NCI-H1694 treated with DMSO at 0.1 percent for 48 hours (cell line): ENCODE data around the gene AZGP1.
"Not testable (repeated sequence)": the region's sequence is repeated elsewhere in the genome, so short reads cannot be mapped to it uniquely, and the experiment has no call there.

ENCODE experiments used
- DNase-seq: peaks from one replicate; lab custom pipeline; 2025; lab: John Stamatoyannopoulos, UW

AZGP1 gene

GRCh38 chr7:99950819-99951218, 25.0 kb downstream of the AZGP1 start:
- not testable (repeated sequence) for DNase-seq

DNA sequence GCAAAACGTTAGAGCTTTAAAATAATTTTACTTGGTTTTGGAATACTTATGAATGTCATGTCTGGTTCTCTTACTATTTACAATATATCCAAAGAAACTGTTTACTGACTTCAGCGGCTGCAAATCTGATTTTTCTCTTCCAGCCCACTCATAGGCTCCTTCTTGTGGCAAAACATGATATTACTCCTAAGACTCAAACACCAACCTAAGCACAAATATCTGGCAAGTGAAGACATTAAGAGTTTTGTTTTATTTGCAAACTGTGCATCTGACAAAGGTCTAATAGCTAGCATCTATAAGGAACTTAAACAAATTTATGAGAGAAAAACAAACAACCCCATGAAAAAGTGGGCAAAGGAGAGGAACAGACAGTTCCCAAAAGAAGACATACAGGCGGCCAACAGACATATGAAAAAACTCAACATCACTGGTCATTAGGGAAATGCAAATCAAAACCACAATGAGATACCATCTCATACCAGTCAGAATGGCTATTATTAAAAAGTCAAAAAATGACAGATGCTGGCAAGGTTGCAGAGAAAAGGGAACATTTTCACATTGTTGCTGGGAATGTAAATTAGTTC, 26.1 kb downstream of the AZGP1 start:
- no peak for DNase-seq

GRCh38 chr7:99947608-99948007, 28.2 kb downstream of the AZGP1 start:
- DNase-seq: no peak

DNA sequence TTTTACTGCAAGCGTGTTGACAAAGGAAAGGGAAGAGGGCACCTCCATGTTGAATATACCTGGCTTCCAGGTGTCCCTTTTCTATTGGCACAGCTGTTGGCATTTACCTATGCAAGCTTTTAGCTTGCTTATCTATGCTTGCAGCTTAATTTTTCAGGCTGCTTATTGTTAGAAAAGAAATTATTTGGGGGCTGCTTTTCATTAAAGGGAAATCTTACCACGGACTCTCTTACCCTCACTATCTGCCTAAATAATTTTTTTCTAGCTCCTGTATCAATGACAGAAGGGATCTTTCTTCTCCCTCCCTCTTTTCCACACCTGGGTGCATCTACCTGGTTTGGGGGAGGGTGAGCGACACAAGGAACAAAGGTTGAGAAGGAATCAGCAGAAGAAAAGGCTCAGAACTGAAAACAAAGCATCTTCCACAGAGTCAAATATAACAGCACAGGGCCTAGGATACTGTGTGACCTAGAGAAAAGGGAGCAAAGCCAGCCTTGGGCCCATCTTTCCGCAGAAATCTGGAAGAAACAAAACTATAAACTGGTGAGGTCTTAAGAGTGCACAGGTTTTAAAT, 31.2 kb downstream of the AZGP1 start:
- DNase-seq: no peak

- no peak for DNase-seq
Measured at GRCh38 chr7:99943641-99944496, 32.0 kb downstream of the AZGP1 start.

GRCh38 chr7:99938296-99938695, 37.5 kb downstream of the AZGP1 start:
- no peak for DNase-seq

GRCh38 chr7:99935009-99935408, 40.8 kb downstream of the AZGP1 start:
- not testable (repeated sequence) for DNase-seq

GRCh38 chr7:99930376-99930775, 45.5 kb downstream of the AZGP1 start:
- DNase-seq: no peak

- no peak for DNase-seq
Measured at GRCh38 chr7:99929730-99930053, 46.1 kb downstream of the AZGP1 start.

GRCh38 chr7:99928994-99929729, 46.7 kb downstream of the AZGP1 start, which contains the start of gene GJC3:
TSS of gene GJC3 (minus strand) at chr7:99929620. CDS start at chr7:99929620, 0 bp downstream.
- peak; percentile 50 for DNase-seq

DNA sequence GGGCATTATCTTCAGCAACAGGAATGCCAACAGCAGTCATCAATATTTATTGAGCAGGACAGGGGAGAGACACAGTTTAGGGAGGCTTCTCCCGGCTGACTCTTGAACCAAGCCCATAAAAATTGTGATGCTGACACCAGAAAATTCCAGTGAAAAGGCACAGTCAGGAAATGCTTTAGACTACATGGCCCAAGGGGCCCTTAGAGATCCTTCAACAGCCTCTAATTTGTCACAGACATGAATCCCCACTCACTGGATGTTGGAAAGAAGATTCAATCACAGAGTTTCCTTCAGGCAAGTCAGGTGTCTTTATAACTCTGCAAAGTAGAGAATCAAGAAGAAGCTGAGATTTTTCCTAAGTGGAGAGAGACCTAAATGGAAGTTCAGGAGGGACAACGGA, 47.6 kb downstream of the AZGP1 start:
- no peak for DNase-seq

DNA sequence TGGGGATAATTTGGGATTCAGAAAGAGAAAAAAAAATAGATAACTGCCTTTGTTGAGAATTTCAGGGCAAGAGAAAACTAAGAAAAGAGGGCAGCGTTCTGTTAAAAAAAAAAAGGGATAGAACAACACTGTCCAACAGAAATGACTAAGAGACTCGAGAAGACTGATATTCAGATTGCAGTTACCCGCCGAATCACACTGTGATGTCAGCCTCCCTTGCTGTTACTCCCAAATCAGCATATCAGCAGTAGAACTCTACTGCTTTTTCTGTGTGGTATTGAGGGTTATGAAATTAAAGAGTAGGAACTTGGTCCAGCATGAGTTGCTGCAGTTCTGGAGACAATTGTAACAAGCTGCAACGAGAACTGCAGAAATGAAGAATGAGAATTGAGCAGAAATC, 48.3 kb downstream of the AZGP1 start:
- DNase-seq: no peak

GRCh38 chr7:99926321-99926720, 49.5 kb downstream of the AZGP1 start:
- no peak for DNase-seq

GRCh38 chr7:99923200-99923599, 52.6 kb downstream of the AZGP1 start:
- no peak for DNase-seq

GRCh38 chr7:99920149-99920548, 55.7 kb downstream of the AZGP1 start:
- DNase-seq: no peak

- no peak for DNase-seq
Measured at GRCh38 chr7:99919814-99920112, 56.1 kb downstream of the AZGP1 start.

DNA sequence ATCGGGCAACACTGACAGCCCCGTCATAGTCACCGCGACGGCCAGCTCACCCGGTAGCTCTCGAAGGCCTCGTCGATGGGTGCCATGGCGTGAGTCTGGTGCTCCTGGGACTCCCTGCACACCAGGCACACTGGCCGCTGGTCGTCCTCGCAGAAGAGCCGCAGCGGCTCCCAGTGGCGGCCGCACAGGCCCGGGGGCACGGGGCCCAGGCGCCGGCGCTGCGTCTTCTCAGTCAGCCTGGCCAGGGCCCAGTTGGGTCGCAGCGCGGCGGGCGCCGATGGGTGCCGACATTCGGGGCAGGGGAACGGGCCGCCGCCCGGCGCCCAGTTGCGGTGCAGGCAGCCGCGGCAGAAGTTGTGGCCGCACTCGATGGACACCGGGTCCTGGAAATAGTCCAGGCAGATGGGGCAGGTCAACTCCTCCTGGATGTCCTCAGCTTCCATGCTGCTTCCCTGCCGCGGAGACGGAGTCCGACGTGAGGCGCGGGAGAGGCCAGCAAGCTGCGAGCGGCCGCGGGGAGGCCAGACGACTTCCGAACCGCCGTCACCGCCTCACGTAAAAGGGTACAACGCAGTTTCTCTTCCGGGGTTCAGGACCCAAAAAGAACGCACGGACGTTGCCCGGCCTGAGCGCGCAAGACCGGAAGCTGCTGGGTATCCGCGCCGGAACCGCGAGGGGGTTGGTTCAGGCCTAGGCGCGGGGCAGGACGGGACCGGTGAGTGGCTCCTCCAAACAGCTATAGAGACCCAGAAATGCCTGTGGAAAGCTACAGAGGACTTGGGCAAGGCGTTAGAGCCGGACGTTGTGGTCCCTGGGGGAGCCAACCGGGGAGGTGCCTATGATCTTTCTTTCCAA, 56.6 kb downstream of the AZGP1 start, which contains the start of gene TRIM4:
TSS of gene TRIM4 (minus strand) at position 572 of the 855 bp plus-strand sequence. CDS start at position 443, 129 bp downstream.
- peak; percentile 71 for DNase-seq
